HG02623 (cell line): Measurements from ENCODE around the gene ZC3H13.

Experiments
- ATAC-seq: cut with Tn5 transposase; IDR thresholded peaks from one replicate; pipeline ENCODE4 v1.9.1; 2021; ENCODE audit warnings: moderate library complexity; ENCODE audit not compliant: unreplicated experiment

Gene ZC3H13

DNA sequence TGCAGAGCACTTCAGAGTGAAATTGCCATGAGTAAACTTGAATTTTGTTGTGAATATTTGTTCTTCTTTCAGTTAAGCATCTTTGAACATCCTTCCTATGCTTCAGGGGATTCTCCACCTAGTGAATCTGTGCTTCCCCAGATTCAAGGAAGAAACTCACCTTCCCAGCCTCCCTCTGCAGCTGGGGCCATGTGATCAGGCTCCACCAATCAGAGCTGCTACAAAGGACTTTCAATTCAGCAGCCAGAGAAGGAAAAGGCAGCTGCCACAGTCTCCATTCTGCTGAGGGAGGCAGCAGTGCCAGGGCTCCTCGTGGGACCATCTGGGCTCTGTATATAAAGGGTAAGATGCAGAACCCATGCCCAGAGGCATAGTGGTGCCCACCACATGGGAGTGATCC, 111.3 kb downstream of the ZC3H13 start:
- no peak for ATAC-seq

DNA sequence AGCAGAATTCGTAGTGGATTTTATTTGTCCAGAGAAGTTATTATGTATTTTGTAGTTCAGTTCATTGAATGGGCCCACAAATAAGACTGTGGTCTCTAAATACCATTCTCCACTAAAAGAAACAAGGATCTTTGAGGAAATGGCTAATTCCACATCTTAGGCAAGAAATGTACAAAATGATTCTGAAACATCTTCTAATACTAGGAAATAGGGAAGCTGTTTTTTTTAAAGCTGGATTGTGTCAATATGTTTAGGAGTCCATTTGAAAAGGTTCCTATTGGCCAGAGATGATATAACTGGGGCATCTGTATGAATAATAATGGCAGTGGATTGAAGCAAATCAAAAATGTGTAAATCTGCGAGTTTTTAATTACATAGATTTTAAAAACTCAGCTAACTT, 112.5 kb downstream of the ZC3H13 start:
- ATAC-seq = no peak

DNA sequence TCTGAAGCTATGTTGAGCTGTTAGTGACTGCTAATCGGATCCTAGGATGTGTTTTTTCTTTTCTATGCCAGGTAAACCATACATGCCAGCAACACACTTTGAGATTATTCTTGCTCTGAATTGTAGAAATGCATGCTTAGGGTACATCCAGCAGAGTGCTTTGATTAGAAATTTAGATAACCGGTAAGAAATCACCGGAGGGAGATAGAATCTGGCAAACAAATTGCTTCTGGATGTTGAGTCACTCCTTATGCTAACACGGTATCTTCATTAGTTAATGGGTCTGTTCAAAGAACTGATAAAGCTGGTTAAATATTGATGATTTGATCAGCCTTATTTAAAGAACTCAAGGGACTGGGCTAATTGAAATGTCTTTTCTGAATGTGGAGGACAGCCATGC, 115.9 kb downstream of the ZC3H13 start:
- ATAC-seq = no peak

DNA sequence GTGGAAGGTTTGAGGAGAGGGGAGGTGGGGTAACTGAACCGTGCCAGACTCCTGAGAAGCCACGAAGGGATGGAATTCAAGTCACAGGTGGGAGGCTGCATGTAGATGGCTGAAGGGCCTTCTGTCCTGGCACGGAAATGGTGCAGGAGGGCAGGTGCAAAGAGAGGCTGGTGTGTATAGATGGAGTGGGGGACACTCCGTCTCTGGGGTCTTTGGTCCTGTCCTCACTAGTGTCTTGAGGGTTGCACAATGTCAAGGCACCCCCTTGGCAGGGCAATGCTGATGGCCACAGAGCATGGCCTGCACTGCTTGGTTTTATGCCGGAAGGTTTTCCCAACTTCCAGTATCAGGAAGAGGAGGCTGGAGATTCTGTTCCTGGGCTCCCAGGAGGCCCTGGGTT, 118.3 kb downstream of the ZC3H13 start:
- ATAC-seq = no peak

DNA sequence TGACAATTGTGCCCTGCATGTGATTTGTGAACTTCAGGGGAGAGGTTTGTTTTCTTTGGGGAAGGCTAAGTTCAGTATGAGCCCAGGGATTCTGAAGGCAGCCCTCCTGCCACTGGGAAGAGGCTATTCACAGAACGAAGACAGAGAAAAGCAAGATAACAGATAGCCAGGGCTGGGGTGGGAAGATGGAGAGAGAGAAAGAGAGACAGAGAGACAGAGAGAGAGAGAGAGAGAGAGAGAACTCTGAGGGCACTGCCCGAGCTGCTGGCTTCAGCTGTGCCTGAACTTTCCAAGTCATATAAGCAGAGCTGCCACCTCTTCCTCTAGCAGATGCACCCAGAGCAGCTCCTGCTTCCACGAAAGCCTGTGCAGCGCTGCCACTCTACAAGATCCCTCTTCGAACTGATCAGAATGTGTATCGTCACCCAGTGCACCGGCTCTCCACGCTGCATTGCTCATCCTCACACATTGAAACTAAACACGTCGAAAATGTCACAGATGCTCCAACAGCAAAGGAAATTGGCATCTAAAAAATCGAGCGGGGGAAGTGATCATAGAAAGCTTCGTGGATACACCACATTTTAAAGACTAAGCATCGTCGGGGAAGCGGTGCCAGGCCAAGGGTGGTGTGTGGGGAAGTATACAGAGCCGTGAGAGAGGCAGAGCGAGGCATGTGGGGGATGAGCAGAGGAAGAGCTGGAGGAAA, 119.2 kb downstream of the ZC3H13 start:
- no peak for ATAC-seq

DNA sequence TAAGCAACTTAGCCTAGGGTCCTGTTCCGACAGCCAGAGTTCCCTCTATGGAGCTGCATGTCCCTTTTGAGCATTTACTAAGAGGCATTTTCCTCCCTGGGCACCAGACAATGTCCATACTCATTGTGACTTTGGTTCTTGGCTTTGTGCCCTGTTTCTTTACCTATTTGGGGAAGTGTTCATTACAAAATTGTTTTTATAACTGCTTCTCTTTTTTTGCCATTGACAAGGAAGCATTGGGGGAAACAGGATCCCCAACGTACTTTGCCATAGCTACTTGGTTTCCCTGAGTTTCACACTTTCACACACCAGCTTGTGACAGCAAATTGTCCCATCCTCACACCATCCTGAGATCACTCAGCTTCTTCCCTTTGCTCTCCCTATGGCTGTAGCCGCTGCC, 119.9 kb downstream of the ZC3H13 start:
- ATAC-seq = no peak

DNA sequence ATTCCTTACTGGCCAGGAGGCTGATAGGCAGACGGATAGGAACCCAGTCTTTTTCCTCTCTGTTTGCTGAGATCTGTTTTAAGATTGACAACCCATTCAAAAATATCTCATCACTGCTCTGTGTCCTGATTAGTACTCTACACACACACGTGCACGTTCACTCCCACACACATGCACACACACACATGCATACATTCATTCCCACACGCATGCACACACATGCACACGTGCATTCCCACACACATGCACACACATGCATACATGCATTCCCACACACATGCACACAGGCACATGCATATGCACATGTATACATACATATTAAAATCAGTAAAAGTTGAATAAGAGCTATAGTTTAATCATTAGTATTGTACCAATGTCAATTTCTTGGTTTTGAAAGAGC, 120.4 kb downstream of the ZC3H13 start:
- no peak for ATAC-seq

DNA sequence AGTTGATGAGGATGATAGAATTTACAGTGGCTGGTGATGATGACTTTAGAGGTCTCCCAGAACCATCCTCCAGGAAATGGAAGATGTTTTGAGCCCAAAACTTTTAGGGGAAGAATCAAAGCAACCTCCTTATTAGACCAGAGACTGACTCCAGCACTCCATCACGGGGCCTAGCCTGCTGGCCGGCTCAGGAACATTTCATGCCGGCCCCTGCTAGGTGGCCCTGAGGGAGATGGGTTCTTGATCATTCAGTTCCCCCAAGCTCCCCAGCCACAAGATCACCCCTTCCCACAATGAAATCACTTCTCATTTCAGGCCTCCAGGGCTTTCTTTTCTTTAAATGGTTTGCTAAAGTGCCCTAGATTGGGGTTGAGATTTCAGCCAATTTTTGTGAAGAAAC, 121.3 kb downstream of the ZC3H13 start:
- ATAC-seq = no peak

DNA sequence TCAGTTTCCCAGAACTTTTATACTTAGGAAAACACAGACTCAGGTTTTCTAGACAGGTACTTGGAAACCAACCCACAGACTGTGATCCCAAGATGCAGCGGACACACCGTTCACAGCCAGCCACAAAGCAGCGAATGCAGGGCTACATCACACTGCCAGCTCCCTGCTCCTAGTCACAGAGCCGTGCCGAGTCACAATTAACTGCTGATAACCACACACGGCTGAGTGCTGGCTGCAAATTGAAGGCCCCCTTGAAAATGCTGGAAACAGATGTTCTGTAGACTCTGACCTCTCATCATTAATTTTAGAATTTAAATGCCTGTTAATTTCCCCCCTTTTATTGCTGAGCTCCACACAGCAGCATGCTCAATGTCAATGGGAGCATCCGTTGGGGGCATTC, 122.4 kb downstream of the ZC3H13 start:
- no peak for ATAC-seq

DNA sequence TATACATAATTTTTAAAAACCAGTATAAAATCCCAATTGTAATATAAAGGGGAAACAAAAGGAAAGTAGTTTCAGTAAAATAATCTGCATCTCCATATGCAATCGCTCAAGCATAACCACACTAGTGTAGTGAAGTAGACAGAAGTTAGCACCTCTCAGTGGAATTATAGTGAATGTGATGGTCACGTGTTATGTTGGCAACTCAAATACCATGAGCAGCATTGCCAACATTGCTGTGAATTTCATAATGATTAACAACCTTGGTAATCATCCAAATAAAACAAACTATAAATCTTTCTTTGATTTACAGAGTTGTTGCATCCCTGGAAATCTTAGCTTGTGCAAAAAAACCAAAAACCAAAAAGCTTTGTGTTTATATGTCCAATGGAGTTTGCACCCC, 123.7 kb downstream of the ZC3H13 start:
- no peak for ATAC-seq

DNA sequence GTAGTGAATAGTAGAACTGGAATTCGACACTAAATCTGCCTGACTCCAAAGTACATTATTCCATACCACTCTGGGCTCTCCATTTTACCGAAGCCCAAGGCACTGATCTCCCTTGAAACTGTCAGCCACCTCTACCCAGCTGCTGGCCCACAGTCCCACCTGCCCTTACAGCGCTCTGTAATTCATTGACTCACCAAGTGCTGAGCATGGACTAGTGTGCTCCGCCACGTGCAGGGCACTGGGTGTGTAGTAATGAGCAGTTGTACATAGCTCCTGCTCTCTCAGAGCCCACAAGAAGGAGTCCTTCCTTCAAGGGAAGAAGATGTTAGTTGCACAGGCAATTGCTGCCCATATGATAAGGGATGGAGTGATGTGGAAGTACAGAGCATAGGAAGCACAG, 124.4 kb downstream of the ZC3H13 start:
- no peak for ATAC-seq

DNA sequence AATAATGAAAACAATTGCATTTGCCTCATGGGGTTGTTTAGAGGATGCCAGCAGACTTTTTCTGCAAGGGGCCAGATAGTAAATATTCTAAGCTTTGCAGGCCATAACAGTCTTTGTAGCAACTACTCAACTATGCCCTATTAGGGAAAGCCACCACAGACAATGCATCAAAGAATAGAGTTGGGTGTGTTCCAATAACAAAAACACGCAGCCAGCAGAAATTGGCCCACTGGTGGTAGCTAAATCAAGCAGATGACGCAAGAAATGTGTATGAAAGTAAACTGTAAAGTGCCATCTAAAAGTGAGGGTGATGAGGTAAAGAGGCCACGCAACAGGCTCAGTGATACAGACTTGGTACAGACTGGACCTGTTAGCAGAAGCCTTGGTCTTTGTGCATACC, 125.8 kb downstream of the ZC3H13 start:
- no peak for ATAC-seq

DNA sequence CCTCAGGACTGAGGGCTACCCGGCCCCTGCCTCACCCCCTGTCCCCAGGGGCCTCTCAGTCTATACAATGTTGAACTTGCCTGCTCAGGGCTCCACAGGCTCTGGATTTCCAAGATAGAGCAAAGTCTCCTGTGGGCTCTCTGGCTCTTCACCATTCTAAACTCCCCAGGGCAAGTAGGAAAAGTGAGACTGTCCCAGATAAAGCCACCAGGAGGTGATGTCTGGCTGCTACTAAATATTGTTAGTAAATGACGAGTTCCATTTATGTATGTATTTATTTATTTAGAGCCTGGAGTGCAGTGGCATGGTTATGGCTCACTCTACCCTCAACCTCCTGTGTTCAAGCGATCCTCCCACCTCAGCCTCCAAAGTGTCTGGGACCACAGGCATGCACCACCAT, 127.4 kb downstream of the ZC3H13 start:
- no peak for ATAC-seq

DNA sequence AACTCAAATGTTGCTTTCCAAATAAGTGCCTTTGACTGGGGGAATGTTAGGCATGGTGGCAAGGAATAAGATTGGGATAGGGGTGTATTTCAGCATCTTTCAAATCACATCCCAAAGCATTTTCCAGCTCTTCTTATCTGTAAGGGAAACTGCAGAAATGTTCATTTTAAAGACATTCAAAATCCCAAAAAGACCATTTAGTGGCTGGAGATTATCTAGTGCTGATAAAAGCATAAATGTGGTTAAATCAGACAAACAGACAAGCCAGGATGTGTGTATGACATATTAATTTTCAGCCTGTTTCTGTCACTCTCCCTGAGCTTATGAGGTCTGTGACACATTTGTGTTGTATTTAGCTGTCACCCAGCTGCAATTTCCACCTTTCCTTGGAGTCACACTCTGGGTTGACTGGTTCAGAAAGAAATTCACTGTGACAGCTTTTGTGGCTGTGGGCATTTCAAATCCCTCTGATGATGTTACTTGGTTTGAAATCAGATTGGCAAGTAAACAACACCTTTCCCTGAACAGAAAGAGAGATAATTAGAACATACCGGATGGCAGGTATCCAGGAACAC, 131.3 kb downstream of the ZC3H13 start:
- ATAC-seq = no peak

DNA sequence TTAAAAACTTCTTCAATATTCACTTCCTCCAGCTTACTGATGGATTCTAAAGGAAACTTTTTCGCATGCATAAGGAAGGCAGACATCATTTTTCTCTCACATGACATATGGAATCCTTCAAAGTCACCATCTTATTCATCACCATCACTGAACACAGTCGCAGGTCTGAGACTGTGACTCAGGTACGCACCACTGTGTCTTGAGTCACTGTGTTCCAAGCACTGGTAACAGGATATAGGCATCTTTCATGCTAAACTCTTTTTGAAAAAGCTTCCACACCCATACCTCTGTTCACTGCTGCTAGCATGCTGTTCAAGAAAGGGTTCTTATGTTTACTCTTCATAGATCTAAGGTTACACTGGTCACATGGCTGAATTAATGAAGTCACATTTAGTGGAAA, 133.9 kb downstream of the ZC3H13 start:
- no peak for ATAC-seq

DNA sequence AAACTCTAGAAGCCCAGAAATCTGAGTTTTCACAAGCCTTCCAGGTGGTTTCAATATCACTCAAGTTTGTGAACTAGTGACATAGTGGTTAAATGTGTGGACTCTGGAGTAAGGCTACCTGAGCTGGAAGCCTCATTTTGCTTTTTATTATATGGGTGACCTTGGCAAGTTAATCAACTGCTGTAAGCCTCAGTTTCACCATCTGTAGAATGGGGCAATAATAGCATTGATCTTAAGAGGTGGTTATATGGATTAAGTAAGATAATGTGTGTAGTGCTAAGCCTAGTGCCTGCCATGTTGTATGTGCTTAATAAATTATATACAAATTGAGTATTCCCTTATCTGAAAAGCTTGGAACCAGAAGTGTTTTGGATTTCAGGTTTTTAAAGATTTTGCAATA, 135.5 kb downstream of the ZC3H13 start:
- ATAC-seq = no peak

DNA sequence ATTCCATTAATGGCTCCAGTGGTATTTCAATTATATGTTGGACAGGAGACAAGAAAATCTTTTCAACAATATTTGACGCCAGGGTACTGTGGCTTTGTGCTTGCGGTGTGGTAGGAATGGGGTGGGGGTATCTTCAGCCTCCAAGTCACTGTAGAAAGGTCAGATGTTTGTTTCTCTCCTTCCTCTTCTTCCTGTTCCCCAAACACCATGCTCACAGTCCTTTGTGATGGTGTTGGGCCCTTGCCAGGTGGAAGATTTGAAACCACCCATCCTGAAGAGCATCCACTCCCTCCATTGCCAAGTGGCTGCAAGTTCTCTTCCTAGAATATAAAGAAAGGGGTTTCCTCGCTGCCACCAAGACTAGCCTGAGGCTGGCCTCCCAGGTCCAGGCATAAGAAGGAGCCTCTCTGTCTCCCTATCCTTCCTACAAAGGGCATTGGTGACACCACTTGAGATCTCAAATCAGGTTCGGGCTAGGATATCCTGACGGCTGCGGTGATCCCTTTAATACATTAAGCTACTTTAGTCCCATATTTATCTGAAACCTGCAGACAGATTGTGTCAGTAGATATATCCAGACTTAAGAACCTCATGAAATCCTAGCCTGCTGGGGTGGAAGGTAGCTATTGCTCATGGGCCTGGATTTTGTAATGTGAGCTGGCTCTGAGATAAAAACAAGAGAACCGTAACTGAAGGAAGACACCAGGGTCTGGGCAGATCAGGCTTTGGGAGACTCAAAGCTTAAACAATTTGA, 136.7 kb downstream of the ZC3H13 start:
- ATAC-seq = no peak

DNA sequence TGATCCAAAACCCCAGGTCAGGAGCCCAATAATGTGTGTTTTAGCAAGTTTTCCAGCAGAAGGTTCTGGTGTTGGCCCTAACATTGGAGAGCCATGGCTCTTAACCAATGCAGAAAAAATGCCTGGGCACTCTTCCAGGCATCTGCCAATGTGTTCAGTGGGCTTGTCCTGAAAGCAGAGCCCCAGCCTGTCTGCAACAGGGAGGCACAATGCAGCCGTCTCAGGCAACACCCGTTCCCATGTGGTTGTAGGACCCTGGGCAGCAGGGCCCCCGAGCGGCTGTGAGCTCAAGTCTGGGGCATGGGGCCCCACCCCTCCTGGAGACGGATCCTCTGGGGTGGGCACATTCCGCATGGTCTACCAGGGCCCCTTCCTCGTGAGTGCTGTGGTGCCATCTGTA, 142.9 kb downstream of the ZC3H13 start:
- no peak for ATAC-seq

DNA sequence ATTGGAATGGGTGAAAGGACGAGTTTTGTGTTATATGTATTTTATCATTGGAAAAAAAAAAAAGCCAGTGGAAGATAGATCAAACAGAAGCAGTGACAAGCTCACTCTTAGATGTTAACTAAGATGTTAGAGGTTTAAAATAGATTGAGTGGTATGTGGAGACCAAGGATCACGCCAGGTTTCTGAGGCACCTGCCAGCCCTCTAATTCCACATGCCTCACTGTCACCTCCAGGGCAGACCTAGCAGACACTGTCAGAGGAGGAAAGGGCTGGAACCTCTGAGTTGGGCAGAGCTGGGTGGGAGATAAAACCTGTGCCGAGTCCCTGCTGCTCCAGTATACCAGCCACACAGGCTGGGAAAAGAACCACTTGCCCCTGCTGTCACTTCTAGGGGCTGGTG, 143.5 kb downstream of the ZC3H13 start:
- no peak for ATAC-seq

DNA sequence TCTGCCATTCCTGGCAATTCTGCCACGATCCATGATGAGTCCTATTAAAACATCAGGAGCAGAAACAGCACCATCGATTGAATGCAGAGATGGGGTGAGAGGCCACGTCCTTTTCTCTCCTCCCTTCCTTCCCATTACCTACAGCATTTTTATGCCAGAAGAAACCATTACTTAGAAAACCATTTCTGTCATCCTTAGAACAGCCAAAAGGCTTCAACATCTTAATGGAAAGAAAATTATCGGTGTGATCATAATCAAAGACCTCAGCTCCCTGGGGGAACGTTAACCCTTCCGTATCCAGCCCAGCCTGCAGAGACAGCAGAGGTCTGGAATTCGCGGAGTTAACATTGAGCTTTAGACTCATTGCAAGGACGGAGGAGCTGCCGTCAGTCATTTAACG, 145.0 kb downstream of the ZC3H13 start:
- ATAC-seq = no peak
